SK-N-SH treated with all-trans-retinoic acid at 6 μM for 48 hours (cell line): ENCODE measurements around the gene TULP1.

ENCODE experiments used
- ATAC-seq: fragments of 200-7000 bp; cut with Tn5 transposase; 3 replicates; pipeline ENCODE4 v1.9.1; 2020; ENCODE audit warnings: mild to moderate bottlenecking, moderate library complexity
- ARNTL ChIP-seq: fragments of 450-650 bp; formaldehyde crosslinking; IDR thresholded peaks from 2 replicates; pipeline ENCODE4 v1.5.0; 2020; ENCODE audit warnings: low read depth, mild to moderate bottlenecking, moderate library complexity, borderline replicate concordance
- BACH2 ChIP-seq: fragments of 250-450 bp; sonication (Bioruptor Pico); IDR thresholded peaks from 2 replicates; pipeline ENCODE4 v1.9.0; 2021; ENCODE audit warnings: mild to moderate bottlenecking, borderline replicate concordance
- CSDC2 ChIP-seq: fragments of 250-450 bp; sonication (Bioruptor Pico); IDR thresholded peaks from 2 replicates; pipeline ENCODE4 v1.5.0; 2020; ENCODE audit warnings: mild to moderate bottlenecking, moderate library complexity
- ESRRG ChIP-seq: fragments of 250-450 bp; sonication (Bioruptor Pico); IDR thresholded peaks from 2 replicates; pipeline ENCODE4 v1.6.1; 2021; ENCODE audit warnings: mild to moderate bottlenecking
- GLIS3 ChIP-seq: fragments of 250-450 bp; sonication (Bioruptor Pico); IDR thresholded peaks from 2 replicates; pipeline ENCODE4 v1.5.0; 2020; ENCODE audit warnings: mild to moderate bottlenecking, moderate library complexity
- ISL1 ChIP-seq: fragments of 250-450 bp; sonication (Bioruptor Pico); IDR thresholded peaks from 2 replicates; pipeline ENCODE4 v2.1.2; 2022; ENCODE audit warnings: mild to moderate bottlenecking, moderate library complexity
- OSR1 ChIP-seq: fragments of 250-450 bp; sonication (Bioruptor Pico); IDR thresholded peaks from 2 replicates; pipeline ENCODE4 v1.8.0; 2022; ENCODE audit warnings: moderate library complexity, mild to moderate bottlenecking, inconsistent platforms
- PATZ1 ChIP-seq: fragments of 250-450 bp; sonication (Bioruptor Pico); IDR thresholded peaks from 2 replicates; pipeline ENCODE4 v1.8.0; 2020; ENCODE audit warnings: mild to moderate bottlenecking, moderate library complexity, borderline replicate concordance
- POU6F1 ChIP-seq: fragments of 250-450 bp; sonication (Bioruptor Pico); IDR thresholded peaks from 2 replicates; pipeline ENCODE4 v1.8.0; 2021; ENCODE audit warnings: low read depth, mild to moderate bottlenecking, moderate library complexity, borderline replicate concordance
- PPARA ChIP-seq: fragments of 250-450 bp; sonication (Bioruptor Pico); IDR thresholded peaks from 2 replicates; pipeline ENCODE4 v1.5.0; 2020; ENCODE audit warnings: mild to moderate bottlenecking, borderline replicate concordance
- RARB ChIP-seq: fragments of 250-450 bp; sonication (Bioruptor Pico); IDR thresholded peaks from 2 replicates; pipeline ENCODE4 v1.8.0; 2021; ENCODE audit warnings: mild to moderate bottlenecking, moderate library complexity
- SNAI2 ChIP-seq: fragments of 250-450 bp; sonication (Bioruptor Pico); IDR thresholded peaks from 2 replicates; pipeline ENCODE4 v1.5.0; 2020; ENCODE audit warnings: mild to moderate bottlenecking, moderate library complexity
- TCF4 ChIP-seq: fragments of 250-450 bp; sonication (Bioruptor Pico); IDR thresholded peaks from 2 replicates; pipeline ENCODE4 v1.8.0; 2021; ENCODE audit warnings: mild to moderate bottlenecking, moderate library complexity, borderline replicate concordance
- TOX ChIP-seq: fragments of 250-450 bp; sonication (Bioruptor Pico); IDR thresholded peaks from 2 replicates; pipeline ENCODE4 v1.8.0; 2021; ENCODE audit warnings: mild to moderate bottlenecking, moderate library complexity, borderline replicate concordance
- TSHZ2 ChIP-seq: fragments of 250-450 bp; sonication (Bioruptor Pico); IDR thresholded peaks from 2 replicates; pipeline ENCODE4 v1.5.0; 2020; ENCODE audit warnings: mild to moderate bottlenecking, moderate library complexity
- ZC3H10 ChIP-seq: fragments of 250-450 bp; sonication (Bioruptor Pico); IDR thresholded peaks from 2 replicates; pipeline ENCODE4 v1.5.1; 2021; ENCODE audit warnings: mild to moderate bottlenecking, moderate library complexity
- ZFP3 ChIP-seq: fragments of 250-450 bp; sonication (Bioruptor Pico); IDR thresholded peaks from 2 replicates; pipeline ENCODE4 v1.5.0; 2020; ENCODE audit warnings: mild to moderate bottlenecking, moderate library complexity
- ZFP30 ChIP-seq: fragments of 450-650 bp; formaldehyde crosslinking; IDR thresholded peaks from 2 replicates; pipeline ENCODE4 v1.5.0; 2022; ENCODE audit warnings: mild to moderate bottlenecking, moderate library complexity
- ZNF565 ChIP-seq: fragments of 450-650 bp; formaldehyde crosslinking; conservative IDR thresholded peaks from 2 replicates; pipeline ENCODE4 v1.5.0; 2020; ENCODE audit warnings: low read depth, mild to moderate bottlenecking, moderate library complexity
- ZNF70 ChIP-seq: fragments of 450-650 bp; formaldehyde crosslinking; IDR thresholded peaks from 2 replicates; pipeline ENCODE4 v1.5.0; 2020; ENCODE audit warnings: mild to moderate bottlenecking, moderate library complexity
- ZNF8 ChIP-seq: fragments of 450-650 bp; formaldehyde crosslinking; IDR thresholded peaks from 2 replicates; pipeline ENCODE4 v1.5.0; 2020; ENCODE audit warnings: mild to moderate bottlenecking, moderate library complexity

Gene TULP1

GRCh38 chr6:35484921-35485392, 27.7 kb downstream of the TULP1 start (continued):
- TF ChIP-seq TSHZ2 (CRISPR knock-in tag), result no peak
- no peak for TF ChIP-seq PPARA
- TF ChIP-seq ZC3H10 (CRISPR knock-in tag), result no peak
- TF ChIP-seq, all 23 proteins: peak for 0

- TF ChIP-seq POU6F1 (CRISPR knock-in tag) (no peak), PPARA (no peak), ESRRG (CRISPR knock-in tag) (no peak), CSDC2 (no peak), RARB (CRISPR knock-in tag) (no peak), TCF4 (CRISPR knock-in tag) (no peak), GLIS3 (CRISPR knock-in tag) (no peak), BACH2 (CRISPR knock-in tag) (no peak)
- TF ChIP-seq, all 23 proteins: peak for 0
- no peak for ATAC-seq
Measured at GRCh38 chr6:35483893-35484645, 28.6 kb downstream of the TULP1 start.

- TF ChIP-seq POU6F1 (CRISPR knock-in tag) (no peak), ZNF8 (no peak), OSR1 (CRISPR knock-in tag) (no peak), ZNF565 (no peak), ARNTL (CRISPR knock-in tag) (no peak), ZFP30 (no peak)
- ATAC-seq, result no peak
Measured at GRCh38 chr6:35483490-35483889, 29.2 kb downstream of the TULP1 start.

GRCh38 chr6:35483062-35483461, 29.6 kb downstream of the TULP1 start:
- ATAC-seq, result no peak
- TF ChIP-seq PPARA, result no peak
- no peak for TF ChIP-seq GLIS3 (CRISPR knock-in tag)
- no peak for TF ChIP-seq ZFP3 (CRISPR knock-in tag)
- TF ChIP-seq TSHZ2 (CRISPR knock-in tag), result no peak
- TF ChIP-seq PATZ1 (CRISPR knock-in tag), result no peak
- TF ChIP-seq BACH2 (CRISPR knock-in tag), result no peak
- no peak for TF ChIP-seq ZC3H10 (CRISPR knock-in tag)
- no peak for TF ChIP-seq ZNF8
- no peak for TF ChIP-seq TCF4 (CRISPR knock-in tag)
- TF ChIP-seq ISL1, result no peak
- no peak for TF ChIP-seq ZNF70 (CRISPR knock-in tag)
- no peak for TF ChIP-seq ZNF565
- TF ChIP-seq TOX (CRISPR knock-in tag), result no peak
- no peak for TF ChIP-seq ZFP30
- TF ChIP-seq POU6F1 (CRISPR knock-in tag), result no peak
- TF ChIP-seq RARB (CRISPR knock-in tag), result no peak
- no peak for TF ChIP-seq CSDC2
- TF ChIP-seq SNAI2, result no peak
